CD4-positive, alpha-beta T cell treated with Interleukin-4 for 4 hours (primary cell): Measurements from ENCODE around the gene ZFAND2A.
"Not testable (repeated sequence)": the region's sequence is repeated elsewhere in the genome, so short reads cannot be mapped to it uniquely, and the experiment has no call there.

Source experiments
- DNase-seq: peaks from one replicate; pipeline ENCODE4 v3.0.0-alpha.2; 2020

The ZFAND2A gene

GRCh38 chr7:1159891-1160669, at the start of gene ZFAND2A:
ZFAND2A (minus strand) TSS chr7:1160196; CDS start chr7:1158212, 1,984 bp downstream.
- peak; percentile 98 for DNase-seq

GRCh38 chr7:1209097-1209496, 49.1 kb upstream of the ZFAND2A start:
- DNase-seq, result no peak

GRCh38 chr7:1205742-1206141, 45.7 kb upstream of the ZFAND2A start:
- not testable (repeated sequence) for DNase-seq

- no peak for DNase-seq
Observed at GRCh38 chr7:1204460-1205140, 44.6 kb upstream of the ZFAND2A start.

- DNase-seq, result not testable (repeated sequence)
Observed at GRCh38 chr7:1202914-1203313, 42.9 kb upstream of the ZFAND2A start.

GRCh38 chr7:1201916-1202315, 41.9 kb upstream of the ZFAND2A start:
- DNase-seq, result no peak

GRCh38 chr7:1200045-1200444, 40.0 kb upstream of the ZFAND2A start:
- DNase-seq, result no peak

DNA sequence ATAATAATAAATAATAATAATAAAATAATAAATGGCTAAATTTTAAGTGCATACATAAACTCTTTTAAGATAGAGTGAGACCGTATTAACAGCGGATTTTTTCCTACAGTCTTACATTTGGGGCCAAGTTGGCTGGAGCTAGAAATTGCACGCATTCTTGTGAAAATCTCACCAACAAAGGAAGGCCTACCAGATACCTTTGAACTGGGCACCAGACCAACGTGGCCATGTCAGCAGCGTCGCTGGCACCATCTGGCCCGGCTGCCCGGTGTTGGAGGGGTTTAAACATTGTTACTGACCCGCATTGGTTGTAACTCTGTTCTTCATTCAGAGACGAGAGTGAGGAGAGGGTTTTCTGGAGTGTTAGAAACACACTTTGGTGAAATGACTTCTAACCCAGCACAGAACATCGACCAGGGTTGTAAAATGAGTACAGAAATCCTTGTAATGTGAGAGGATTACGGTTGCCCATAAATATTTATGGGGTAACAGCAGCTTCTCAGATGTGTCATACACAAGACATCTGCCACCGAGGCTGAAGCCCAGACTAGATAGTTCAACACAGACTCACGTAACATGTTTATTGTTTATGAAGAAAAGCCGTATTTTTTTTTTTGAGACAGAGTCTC, 38.1 kb upstream of the ZFAND2A start:
- no peak for DNase-seq

- DNase-seq, result no peak
Observed at GRCh38 chr7:1196950-1197349, 37.0 kb upstream of the ZFAND2A start.

DNA sequence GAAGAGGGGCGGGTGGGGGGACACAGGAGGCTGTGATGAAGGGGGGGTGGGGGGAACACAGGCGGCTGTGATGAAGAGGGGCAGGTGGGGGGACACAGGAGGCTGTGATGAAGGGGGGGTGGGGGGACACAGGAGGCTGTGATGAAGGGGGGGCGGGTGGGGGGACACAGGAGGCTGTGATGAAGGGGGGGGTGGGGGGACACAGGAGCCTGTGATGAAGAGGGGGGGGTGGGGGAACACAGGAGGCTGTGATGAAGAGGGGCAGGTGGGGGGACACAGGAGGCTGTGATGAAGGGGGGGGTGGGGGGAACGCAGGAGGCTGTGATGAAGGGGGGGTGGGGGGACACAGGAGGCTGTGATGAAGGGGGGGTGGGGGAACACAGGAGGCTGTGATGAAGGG, 36.4 kb upstream of the ZFAND2A start:
- not testable (repeated sequence) for DNase-seq

GRCh38 chr7:1193593-1194424, 33.8 kb upstream of the ZFAND2A start:
- peak; percentile 15 for DNase-seq

DNA sequence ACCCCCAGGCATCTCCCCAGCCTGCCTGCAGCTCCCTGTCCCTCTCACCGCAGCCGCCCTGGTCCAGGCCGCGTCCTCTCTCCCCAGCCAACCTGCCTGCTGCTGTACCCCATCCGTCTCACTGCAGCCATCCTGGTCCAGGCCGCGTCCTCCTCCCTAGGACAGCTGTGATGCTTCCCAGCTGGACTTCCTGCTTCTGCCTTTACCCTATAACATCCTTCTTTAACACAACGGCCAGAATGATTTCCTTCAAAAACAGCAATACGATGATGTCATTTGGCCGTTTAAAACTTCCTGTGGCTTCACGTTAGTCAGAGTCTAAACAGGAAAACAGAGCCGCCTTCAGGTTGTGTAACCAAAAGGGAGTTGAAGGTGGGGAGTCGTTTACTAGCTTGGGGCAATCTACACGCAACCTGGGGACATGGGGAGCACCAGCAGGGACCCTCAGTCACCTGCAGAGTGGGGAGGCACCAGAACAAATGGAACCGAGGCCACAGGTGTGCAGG, 32.2 kb upstream of the ZFAND2A start:
- peak; percentile 14 for DNase-seq

DNA sequence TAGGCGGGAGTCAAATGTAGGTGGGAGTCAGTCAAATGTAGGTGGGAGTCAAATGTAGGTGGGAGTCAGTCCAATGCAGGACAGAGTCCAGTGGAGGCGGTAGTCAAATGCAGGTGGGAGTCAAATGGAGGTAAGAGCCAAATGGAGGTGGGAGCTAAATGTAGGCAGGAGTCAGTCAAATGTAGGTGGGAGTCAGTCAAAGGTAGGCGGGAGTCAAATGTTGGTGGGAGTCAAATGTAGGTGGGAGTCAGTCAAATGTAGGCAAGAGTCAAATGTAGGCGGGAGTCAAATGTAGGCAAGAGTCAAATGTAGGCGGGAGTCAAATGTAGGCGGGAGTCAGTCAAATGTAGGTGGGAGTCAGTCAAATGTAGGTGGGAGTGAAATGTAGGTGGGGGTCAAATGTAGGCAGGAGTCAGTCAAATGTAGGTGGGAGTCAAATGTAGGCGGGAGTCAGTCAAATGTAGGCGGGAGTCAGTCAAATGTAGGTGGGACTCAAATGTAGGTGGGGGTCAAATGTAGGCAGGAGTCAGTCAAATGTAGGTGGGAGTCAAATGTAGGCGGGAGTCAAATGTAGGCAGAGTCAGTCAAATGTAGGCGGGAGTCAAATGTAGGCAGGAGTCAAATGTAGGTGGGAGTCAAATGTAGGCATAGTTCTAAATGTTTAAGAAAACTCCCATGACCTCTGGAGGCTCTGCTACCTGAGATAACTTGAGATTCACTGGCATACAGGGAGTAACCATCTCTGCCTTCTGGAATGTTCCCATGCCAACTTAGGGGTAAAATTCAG, 30.2 kb upstream of the ZFAND2A start:
- no peak for DNase-seq

GRCh38 chr7:1188720-1189294, 28.8 kb upstream of the ZFAND2A start:
- no peak for DNase-seq

DNA sequence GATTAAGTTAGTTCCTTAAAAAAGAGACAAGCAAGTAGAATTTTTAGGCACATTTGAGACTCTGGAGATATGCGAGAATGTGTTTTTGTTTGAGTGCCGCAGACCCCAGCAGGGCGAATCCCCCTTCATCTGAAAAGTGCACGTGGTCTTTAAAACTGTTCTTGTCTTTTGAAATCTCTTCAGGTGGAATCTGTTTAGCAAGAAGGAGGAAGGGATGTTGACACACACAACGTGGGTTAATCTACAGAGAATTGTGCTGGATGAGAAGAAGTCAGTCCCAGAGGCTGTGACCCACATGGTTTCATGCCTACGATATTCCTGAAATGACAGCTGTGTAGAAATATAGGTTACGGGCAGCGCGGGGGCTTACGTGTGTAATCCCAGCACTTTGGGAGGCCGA, 27.1 kb upstream of the ZFAND2A start:
- DNase-seq, result no peak

DNA sequence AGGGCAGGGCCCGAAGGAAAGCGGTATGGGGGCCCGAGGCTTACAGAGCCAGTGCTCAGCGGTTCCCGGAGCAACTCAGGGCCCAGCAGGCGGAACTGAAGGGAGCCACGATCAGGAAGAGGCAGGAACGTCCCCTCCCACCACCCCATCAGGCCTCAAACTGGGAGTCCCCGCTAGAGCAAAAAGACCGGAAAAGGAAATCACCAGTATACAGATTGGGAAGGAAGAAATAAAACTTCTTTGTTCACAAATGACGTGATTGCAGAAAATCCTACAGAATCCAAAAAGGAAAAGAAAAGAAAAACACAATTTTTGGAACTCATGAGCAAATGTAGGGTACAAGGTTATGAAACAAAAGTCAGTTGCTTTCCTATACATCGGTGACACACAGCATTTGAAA, 21.6 kb upstream of the ZFAND2A start:
- no peak for DNase-seq

- no peak for DNase-seq
Observed at GRCh38 chr7:1181031-1181430, 21.0 kb upstream of the ZFAND2A start.

DNA sequence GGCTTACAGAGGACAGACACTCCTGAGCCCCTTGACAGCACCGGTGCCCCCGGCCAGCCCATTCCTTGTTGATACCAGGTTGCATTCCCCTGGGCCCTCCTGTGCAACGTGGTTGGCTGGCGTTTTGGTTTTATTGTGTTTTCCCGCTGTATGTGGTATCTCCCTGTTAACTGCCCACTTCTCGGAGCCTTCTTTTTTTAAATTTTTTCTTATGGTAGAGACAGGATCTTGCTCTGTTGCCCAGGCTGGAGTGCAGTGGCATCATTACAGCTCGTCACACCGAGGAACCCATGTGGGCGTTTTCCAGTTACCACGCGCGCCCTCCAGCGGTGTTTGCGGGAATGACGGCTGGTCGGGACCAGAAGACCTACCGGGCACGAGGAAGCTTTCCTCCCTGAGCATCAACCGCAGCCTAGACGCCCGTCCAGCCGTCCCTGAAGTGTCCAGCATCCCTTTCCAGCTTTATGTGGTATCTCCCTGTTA, 16.9 kb upstream of the ZFAND2A start:
- peak; percentile 66 for DNase-seq

GRCh38 chr7:1175967-1176851, 16.2 kb upstream of the ZFAND2A start:
- peak; percentile 71 for DNase-seq

- DNase-seq, result no peak
Observed at GRCh38 chr7:1175597-1175966, 15.6 kb upstream of the ZFAND2A start.
